HT1080 (cell line): Measurements from ENCODE around the gene LARP6. TPM values are rescaled to one million over a fixed set of nuclear protein-coding genes. Genes with fewer than 3 reads are reported as not detected.
"Not testable (repeated sequence)": the region's sequence is repeated elsewhere in the genome, so short reads cannot be mapped to it uniquely, and the experiment has no call there.

Experiments used
- DNase-seq: peaks from one replicate; pipeline ENCODE4 v3.0.0-alpha.2; 2015; ENCODE audit warnings: low read depth
- total RNA-seq: library from RNA; depleted of rRNA; stranded (reverse); fragments of >200 nt; shearing (Covaris generic); gene quantifications from 2 replicates; pipeline ENCODE4 v1.2.3, GENCODE V29; 2014

Gene LARP6
- total RNA-seq, 1 experiment from 2014 or later, result 87.1 TPM

GRCh38 chr15:70831094-70831911 lies 22.7 kb downstream of the LARP6 start:
- DNase-seq, result no peak

GRCh38 chr15:70830615-70831014 lies 23.3 kb downstream of the LARP6 start:
- DNase-seq, result no peak

- no peak for DNase-seq
Measured at GRCh38 chr15:70829371-70830166, 24.4 kb downstream of the LARP6 start.

- no peak for DNase-seq
Measured at GRCh38 chr15:70827721-70828120, 26.2 kb downstream of the LARP6 start.

GRCh38 chr15:70826634-70827033 lies 27.3 kb downstream of the LARP6 start:
- peak; percentile 92 for DNase-seq

GRCh38 chr15:70825841-70826240 lies 28.1 kb downstream of the LARP6 start:
- DNase-seq, result no peak

GRCh38 chr15:70823196-70823595 lies 30.8 kb downstream of the LARP6 start:
- no peak for DNase-seq

- DNase-seq, result no peak
Measured at GRCh38 chr15:70820214-70820613, 33.7 kb downstream of the LARP6 start.

GRCh38 chr15:70818580-70818979 lies 35.4 kb downstream of the LARP6 start:
- no peak for DNase-seq

GRCh38 chr15:70817266-70817665 lies 36.7 kb downstream of the LARP6 start:
- no peak for DNase-seq

- DNase-seq, result no peak
Measured at GRCh38 chr15:70815604-70816003, 38.4 kb downstream of the LARP6 start.

- not testable (repeated sequence) for DNase-seq
Measured at GRCh38 chr15:70815011-70815410, 38.9 kb downstream of the LARP6 start.

GRCh38 chr15:70812827-70813364 lies 41.1 kb downstream of the LARP6 start:
- no peak for DNase-seq

- no peak for DNase-seq
Measured at GRCh38 chr15:70810916-70811578, 42.9 kb downstream of the LARP6 start.

- DNase-seq, result no peak
Measured at GRCh38 chr15:70806992-70807712, 46.8 kb downstream of the LARP6 start.

GRCh38 chr15:70804388-70804787 lies 49.6 kb downstream of the LARP6 start:
- not testable (repeated sequence) for DNase-seq

- peak; percentile 96 for DNase-seq
Measured at GRCh38 chr15:70802629-70803028, 51.3 kb downstream of the LARP6 start.

GRCh38 chr15:70801109-70801508 lies 52.8 kb downstream of the LARP6 start:
- no peak for DNase-seq

- peak; percentile 91 for DNase-seq
Measured at GRCh38 chr15:70799667-70800450, 54.1 kb downstream of the LARP6 start.

- no peak for DNase-seq
Measured at GRCh38 chr15:70797464-70797863, 56.5 kb downstream of the LARP6 start.
